Gastroesophageal sphincter (tissue), 3 donors: ENCODE results near the gene CEP43.

Experiments used
- CTCF ChIP-seq, 4 experiments: fragments of 200-600 bp in 2 of 4; fragments of 450-650 bp in 2 of 4; sonication (generic) in 1 of 4; IDR thresholded peaks; one replicate each; pipeline ENCODE4 v1.5.1; 2017 to 2019; ENCODE audit warnings: antibody characterized with exemption in 4 of 4, mild to moderate bottlenecking in 2 of 4, moderate library complexity in 2 of 4
- EP300 ChIP-seq: sonication (generic); formaldehyde crosslinking; IDR thresholded peaks from one replicate; pipeline ENCODE4 v1.6.1; 2017; ENCODE audit warnings: antibody characterized with exemption, mild to moderate bottlenecking

DNA sequence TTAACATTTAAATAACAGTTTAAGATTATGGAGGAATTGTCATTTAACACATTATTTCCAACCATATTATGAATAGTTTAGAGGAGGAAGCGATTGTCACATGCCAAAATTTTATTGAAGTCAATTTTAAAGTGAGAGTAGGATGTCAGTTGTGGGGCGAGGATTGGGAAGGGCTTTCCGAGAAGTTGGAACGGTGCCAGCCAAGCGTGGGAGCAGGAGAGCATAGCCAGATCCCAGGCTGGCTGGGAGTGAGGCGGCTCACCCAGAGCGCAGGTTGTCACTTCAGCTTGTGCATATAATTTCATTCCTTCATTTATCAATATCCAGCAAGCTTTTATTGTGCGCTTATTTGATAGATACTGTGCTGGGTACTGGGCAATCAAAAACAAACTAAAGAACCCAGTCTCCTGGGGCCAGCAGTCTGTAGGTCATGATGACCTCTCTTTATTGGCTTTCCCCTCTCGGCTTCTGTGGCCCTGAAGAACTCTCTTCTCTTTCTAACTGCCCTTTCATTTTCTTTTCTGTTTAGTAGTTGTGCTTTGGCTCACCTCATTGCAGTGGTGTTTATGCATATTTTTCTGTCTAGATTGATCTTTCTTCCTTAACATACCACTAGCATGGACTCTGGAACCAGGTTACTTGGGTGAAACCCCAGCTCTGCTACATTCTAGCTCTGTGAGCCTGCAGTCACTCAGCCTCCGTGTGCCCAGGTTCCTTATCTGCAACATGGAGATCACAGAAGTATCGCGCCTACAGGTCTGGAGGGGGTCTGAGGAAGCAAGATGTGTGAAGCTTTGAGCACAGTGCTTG lies 6.4 kb downstream of the CEP43 start:
- TF ChIP-seq CTCF (IDR thresholded peaks at IDR 0.05) (no peak), EP300 (no peak)
